GM19468 (cell line): ENCODE data around the gene CPAMD8.
"Not testable (repeated sequence)": the region's sequence is repeated elsewhere in the genome, so short reads cannot be mapped to it uniquely, and the experiment has no call there.

Experiments used
- ATAC-seq: cut with Tn5 transposase; IDR thresholded peaks from one replicate; pipeline ENCODE4 v1.9.1; 2021; ENCODE audit warnings: mild to moderate bottlenecking, moderate library complexity, moderate number of reproducible peaks; ENCODE audit not compliant: unreplicated experiment; ENCODE audit errors: extremely low read depth

CPAMD8 gene

DNA sequence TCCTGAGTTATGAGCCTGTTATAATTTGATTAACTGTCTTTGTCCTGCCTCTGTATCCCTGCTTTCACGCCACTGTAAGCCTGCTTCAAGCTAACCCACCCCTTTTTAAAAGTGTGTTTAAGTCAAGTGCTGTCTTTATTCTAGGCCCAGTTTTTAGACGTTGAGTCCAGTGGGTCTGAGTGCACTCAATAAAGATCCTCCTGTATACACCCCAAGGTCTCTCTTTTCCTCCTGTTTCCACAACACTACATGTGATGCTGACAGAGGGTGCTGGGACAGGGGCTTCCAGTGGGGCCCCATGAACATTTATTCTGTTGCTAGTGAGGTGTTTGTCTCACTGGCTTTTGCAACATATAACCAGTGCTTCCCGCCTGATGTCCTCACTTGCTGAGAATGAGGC is 144.5 kb downstream of the CPAMD8 start:
- no peak for ATAC-seq

DNA sequence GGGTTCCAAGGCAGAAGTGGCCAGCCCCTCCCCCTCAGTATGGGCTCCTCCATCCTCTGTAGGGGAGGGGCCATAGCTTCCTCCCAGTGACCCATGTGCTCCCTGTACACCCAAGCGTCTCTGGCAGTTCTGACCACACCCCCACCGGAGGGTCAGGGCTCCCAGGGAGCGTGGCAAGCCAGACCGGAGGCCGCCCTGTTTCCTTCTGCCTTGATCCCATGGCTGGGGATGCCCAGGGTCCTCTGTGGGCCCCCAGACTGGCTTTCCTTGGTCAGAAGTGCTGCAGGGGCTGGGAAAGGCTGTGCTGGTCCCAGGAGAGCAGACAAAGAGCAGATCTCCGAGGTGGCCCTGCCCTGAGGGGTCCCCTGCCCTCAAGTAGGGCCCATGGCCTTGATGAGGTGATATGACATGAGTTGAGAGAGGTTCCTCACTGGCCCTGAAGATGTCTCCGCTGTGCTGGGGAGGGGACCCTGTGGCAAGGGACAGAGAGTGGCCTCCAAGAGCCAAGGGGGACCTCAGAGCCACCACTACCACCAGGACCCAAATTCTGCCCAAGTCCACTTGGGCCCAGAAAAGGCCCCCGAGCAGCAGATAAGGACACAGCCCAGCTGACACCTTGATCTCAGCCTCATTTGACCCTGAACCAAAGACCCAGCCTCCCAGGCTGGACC is 145.6 kb downstream of the CPAMD8 start:
- ATAC-seq = no peak

DNA sequence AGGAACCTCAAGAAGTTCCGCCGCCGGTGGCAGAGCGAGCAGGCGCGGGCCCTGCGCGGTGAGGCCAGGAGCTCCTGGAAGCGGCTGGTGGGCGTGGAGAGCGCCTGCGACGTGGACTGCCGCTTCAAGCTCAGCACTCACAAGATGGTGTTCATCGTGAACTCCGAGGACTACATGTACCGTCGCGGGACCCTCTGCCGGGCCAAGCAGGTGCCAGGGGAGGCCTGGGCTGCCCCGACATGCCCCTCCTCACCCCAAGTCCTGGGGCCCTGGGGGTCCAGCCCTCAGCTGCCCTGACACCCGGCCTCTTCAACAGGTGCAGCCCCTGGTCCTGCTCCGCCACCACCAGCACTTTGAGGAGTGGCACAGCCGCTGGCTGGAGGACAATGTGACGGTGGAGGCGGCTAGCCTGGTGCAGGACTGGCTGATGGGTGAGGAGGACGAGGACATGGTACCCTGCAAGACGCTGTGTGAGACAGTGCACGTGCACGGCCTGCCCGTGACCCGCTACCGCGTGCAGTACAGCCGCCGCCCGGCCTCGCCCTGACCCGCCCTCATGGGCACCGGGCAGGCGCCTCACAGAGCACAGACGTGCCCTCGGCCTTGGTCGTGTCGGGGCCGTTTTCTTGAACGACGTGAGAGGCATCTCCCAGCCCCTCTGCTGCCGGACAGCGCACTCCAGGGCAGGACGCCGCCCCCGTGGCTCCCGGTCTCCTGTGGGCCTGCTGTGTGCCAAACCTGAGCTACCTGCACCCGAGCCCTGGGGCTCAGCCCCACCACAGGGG is 148.2 kb downstream of the CPAMD8 start:
- no peak for ATAC-seq

DNA sequence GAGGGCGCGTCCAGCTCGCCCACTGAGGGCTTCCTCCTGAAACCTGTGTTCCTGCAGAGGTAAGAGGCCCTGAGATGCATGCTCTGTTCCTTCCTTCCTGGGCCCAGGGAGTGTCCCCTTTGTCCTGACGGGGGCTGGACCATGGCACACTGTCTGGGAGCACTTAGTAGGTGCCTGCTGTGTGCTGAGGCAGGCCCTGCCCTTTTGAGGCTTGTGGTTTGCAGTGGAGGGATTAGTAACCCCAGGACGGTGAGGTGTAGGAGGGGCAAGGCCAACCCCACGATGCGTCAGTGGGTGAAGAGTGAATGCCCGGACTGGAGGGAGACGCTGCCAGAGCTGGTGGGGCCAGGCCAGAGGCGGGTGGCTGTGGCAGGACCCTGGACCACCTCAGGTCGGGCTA is 149.0 kb downstream of the CPAMD8 start:
- ATAC-seq = no peak

DNA sequence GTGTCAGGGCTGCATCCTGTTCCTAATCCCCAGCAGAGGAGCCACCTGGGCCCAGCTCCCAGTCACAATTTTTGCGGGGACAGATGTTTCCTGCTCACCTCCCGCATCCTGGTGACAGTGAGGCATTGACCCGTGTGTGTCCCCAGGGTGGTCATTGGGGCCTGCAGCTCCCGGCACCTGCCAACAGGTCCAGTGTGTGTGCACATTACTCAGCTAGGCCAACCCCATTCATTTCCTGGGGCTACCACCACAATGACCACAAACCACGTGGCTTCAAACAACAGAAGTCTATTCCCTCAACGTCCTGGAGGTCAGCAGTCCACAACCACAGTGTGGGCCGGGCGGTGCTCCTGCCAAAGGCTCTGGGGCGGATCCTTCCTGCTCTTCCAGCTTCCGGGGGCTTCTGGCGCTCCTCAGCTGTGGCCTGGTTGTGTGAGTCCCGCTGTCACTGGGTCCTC is 149.7 kb downstream of the CPAMD8 start:
- no peak for ATAC-seq

DNA sequence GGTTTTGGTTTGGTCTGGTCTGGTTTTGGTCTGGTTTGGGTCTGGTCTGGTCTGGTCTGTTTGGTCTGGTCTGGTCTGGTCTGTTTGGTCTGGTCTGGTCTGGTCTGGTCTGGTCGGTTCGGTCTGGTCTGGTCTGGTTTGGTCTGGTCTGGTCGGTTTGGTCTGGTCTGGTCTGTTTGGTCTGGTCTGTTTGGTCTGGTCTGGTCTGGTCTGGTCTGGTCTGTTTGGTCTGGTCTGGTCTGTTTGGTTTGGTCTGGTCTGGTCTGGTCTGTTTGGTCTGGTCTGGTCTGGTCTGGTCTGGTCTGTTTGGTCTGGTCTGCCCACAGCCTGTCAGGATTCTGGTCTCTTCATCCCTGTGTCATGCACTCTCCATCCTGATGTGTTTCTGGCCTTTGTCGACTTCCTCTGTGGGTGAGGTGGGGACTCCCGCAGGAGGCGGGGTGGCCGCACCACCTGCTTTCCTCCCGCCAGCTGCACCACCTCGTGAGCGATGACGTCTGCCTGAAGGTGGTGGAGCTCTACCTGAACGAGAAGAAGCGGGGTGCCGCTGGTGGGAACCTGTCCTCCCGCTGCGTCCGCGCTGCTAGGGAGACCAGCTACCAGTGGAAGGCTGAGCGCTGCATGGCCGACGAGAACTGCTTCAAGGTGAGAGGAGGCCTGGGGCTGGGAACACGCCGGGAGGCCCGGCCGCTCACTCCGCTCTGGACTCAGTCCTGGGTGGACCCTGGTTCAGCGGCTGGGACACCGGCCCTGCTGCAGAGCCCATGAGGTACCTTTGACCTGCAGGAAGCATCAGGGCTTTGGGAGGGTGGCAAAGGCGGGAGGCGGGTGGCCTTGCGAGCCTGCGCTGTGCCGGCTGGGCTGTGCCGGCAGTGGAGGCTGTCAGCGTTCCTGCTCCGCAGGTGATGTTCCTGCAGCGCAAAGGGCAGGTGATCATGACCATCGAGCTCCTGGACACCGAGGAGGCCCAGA is 150.7 kb downstream of the CPAMD8 start:
- no peak for ATAC-seq

DNA sequence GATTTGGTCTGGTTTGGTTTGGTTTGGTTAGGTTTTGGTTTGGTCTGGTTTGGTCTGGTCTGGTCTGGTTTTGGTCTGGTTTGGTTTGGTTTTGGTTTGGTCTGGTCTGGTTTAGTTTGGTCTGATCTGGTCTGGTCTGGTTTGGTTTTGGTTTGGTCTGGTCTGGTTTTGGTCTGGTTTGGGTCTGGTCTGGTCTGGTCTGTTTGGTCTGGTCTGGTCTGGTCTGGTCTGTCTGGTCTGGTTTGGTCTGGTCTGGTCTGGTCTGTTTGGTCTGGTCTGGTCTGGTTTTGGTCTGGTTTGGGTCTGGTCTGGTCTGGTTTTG is 151.7 kb downstream of the CPAMD8 start:
- ATAC-seq = not testable (repeated sequence)

DNA sequence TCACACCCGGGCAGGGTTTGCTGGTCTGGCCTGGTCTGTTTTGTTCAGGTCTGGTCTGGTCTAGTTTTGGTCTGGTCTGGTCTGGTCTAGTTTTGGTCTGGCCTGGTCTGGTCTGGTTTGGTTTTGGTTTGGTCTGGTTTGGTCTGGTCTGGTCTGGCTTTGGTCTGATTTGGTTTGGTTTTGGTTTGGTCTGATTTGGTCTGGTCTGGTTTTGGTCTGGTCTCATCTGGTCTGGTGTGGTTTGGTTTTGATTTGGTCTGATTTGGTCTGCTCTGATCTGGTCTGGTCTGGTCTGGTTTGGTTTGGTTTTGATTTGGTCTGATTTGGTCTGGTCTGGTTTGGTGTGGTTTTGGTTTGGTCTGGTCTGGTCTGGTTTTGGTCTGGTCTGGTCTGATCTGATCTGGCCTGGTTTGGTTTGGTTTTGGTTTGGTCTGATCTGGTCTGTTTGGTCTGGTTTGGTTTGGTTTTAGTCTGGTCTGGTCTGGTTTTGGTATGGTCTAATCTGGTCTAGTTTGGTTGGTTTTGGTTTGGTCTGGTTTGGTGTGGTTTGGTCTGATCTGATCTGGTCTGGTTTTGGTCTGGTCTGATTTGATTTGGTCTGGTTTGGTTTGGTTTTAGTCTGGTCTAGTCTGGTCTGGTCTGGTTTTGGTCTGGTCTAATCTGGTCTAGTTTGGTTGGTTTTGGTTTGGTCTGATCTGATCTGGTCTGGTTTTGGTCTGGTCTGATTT is 152.2 kb downstream of the CPAMD8 start:
- ATAC-seq = no peak

DNA sequence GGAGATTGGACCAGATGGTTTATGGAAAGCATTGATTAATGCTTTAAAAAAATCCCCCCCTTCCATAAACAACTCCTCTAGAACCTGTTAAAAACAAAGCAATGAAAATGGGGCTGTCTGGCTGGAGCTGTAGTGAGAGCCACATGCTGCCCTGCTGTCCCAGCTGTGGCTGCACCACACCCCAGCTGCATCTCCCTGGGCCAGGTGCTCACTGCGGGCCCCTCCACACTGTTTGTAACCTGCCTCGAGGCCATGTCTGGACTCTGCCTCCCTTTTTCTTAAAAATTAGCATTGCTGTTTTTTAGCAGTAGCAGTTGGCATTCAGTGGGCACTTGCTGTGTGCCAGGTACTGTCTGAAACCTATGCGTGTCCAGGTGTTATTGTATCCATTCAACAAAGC is 153.0 kb downstream of the CPAMD8 start:
- no peak for ATAC-seq

DNA sequence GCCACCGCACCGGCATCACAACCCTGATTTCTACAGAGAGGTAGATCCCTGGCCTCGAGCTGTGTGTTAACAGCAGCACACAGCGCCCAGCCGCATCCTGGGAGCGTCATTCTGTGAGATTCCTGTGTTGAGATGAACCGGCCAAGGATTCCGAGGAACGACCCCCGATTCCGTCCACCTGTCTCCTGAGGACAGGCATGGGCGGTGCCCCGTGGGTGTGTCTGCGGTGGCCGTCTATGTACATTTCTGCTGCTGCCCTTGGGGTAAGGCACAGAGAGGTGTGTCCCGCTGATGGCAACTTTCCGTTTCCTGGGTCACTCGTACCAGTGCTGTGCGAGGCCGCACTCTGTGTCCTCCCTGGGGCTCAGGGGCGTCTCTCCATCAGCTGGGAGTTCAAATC is 153.9 kb downstream of the CPAMD8 start:
- ATAC-seq = no peak

DNA sequence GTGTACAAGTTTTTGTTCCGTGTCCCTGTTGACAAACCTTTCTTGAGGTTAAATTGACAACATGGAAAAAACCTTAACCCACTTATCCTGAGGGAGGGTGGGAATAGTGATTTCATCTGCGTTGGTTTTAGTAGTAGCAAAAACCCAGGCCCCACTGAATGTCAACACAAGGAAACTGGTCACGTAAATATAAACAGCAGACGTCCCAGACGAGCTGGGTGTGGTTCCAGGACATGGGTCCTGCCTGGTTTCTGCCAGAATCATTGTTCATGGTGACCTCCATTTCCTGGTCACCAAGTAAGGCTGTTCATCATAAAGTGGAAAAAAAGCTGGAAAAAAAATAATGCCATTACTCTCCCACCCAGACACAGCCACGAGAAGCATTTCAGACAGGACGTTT is 154.7 kb downstream of the CPAMD8 start:
- ATAC-seq = no peak

DNA sequence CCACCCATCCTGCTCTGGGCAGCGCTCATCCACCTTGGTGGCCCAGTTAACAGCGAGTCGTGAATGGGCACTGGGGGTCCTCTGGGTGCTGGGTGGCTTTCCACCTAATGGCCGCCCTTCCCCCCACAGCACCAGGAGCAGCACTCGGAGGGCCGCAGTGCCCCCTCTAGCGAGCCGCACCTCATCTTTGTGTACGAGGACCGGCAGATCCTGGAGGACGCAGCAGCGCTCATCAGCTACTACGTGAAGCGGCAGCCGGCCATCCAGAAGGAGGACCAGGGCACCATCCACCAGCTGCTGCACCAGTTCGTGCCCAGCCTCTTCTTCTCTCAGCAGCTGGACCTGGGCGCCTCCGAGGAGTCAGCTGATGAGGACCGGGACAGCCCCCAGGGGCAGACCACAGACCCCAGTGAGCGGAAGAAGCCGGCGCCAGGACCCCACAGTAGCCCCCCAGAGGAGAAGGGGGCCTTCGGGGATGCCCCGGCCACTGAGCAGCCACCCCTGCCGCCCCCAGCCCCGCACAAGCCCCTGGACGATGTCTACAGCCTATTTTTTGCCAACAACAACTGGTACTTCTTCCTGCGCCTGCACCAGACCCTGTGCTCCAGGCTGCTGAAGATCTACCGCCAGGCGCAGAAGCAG is 157.2 kb downstream of the CPAMD8 start:
- ATAC-seq = no peak

DNA sequence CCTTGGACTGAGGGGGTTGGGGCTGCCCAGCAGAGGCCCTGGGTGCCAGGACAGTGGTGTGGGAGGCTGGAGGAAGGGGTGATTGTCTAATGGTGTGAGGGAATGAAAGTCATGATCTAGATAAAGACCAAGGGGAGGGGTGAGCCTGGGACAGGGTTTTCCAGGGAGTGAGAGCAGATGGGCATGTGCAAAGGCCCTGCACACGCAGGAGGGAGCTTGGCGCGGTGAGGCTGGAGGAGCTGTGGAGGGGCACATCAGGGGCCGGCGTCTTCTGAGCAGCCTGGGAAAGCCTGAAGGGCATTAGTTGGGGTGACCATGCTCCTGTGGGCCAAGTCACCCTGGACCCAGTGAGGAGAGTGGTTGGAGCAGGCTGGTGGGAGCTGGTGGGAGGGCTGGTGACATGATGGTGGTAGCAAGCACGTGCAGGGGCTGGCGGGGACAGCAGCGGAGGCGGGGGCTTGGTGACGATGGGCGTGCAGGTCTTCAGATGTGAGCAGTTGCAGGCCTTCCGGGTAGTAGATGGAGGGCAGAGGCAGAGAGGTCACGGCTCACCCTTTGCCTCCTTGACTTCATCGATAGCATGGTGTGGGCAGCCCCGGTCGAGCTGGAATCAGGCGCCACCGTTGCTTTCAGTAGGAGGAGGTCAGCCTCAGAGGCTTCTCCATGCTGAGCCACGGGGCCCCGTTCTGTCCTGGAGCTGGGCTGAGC is 158.0 kb downstream of the CPAMD8 start:
- ATAC-seq = no peak

DNA sequence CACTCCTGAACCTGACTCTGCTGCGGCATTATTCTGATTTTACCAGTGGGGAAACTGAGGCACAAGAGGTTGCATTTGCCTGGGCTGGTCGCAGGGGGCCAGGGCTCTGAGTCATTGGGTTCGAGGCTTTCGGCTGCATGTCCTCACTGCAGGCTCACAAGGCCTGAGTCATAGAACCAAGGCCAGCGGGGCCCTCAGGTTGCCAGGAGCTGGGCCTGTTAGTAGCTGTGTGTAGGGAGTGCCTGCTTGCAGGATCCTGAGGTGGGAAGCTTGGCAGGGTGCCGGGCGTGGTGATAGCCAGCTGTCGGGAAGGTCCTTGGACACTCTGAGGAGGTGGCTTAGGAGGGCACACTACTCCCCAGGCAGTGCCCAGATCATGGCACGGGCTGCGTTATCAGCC is 159.4 kb downstream of the CPAMD8 start:
- ATAC-seq = no peak

DNA sequence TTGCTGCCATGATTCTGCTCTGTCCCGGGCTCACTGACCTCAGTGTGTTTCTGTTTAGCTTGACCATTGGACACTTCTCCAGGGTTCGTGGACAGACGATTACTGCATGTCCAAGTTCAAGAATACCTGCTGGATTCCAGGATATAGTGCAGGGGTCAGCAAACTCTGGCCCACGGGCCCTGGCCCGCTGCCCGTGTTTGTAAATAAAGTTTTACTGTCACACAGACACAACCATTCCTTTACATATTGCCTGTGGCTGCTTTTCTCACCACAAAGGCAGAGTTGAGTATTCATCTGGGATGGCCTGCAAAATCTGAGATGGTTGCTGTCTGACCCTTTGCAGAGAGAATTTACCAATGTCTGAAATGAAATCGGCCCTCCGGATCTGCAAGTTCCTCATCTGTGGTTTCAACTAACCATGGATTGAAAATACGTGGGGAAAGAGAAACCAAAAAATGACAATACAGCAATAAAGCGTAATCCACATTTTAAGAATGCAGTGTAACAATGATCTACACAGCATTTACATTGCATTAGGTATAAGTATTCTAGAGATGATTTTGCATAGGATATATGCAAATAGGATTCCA is 163.7 kb downstream of the CPAMD8 start:
- ATAC-seq = no peak

DNA sequence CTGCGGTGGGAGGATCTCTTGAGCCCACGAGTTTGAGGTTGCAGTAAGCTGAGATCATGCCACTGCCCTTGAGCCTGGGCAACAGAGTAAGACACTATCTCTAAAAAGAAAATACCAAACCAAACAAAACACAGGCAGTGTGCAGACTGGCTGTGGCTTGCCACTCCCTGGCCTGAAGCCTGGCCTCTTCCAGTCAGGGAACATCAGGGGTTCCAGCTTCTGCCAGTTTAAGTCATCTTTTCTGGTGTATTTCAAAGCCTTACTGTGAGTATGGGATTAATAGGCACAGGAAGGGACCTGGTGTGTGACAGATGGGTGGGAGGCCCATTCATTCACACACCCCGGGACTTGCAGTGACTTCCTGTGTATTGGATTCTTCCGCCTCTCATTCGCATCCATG is 164.8 kb downstream of the CPAMD8 start:
- ATAC-seq = no peak

DNA sequence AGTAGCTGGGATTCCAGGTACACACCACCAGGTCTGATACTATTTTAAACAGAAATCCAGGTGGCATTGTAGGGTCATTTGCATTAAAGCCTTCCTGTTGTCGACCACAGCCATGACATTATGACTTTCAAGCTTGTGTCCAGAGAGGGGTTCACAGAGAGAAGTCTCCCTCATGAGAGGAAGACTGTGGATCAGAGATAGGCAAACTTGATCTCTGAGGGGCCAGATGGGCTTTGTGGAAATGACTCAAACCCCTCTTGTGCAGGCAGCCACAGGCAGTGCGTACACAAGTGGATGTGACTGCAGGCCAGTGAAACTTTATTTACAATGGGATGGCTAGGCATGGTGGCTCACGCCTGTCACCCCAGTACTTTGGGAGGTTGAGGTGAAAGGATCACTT is 165.6 kb downstream of the CPAMD8 start:
- ATAC-seq = no peak

DNA sequence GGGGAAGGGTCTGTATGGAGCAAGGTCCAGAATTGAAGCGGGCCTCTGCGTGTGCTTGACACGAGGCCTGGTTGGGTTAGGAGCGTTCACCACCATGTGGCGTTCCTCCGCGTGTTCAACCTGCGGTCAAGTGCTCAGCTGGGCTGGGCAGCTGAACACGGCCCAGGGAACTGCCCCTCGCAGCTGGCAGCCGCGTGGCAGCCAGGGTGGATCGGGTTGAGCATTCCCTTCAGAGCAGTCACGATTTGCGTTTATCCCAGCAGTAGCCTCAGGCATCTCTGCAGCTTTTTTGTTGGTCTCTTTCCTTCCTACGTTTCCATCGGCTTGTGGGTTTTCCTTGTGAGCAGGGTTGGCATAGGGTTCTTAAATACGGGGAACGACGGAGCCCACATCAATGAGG is 166.5 kb downstream of the CPAMD8 start:
- no peak for ATAC-seq

DNA sequence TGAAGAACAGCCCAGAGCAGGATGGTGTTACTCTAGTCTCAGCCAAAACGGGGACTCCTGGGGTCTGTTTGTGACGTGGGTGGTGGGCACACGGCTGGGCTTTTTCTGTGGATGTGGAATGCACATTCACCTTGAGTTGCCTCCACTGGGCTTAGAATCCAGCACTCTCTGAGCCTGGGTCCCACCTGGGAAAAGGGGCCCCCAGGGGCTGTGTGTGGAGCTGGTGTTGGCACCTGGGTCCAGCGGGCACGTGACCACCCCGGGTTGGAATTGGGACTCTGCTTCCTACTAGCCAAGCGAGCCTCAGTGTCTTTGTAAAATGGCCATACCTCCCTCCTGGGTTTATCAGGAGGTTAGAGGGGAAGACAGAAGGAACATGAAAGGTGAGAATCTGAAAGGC is 167.0 kb downstream of the CPAMD8 start:
- no peak for ATAC-seq
